ENCODE data around the gene GPR179. TPM values are rescaled to one million over a fixed set of nuclear protein-coding genes. Genes with fewer than 3 reads are reported as not detected.
"Not testable (repeated sequence)": the region's sequence is repeated elsewhere in the genome, so short reads cannot be mapped to it uniquely, and the experiment has no call there.

The GPR179 gene
- total and polyA plus RNA-seq, 2 donors, result 0.04 to 0.11 TPM

- Histone ChIP-seq H3K36me3 (ENCODE audit: insufficient read depth) (no peaks in the 10 kb centered on the region), H3K4me3 (ENCODE audit: low read depth, low read length) (no peak overlapping the region), H3K4me1 (ENCODE audit: insufficient read depth) (peaks cover 1% of the 10 kb centered on the region), H3K27ac (ENCODE audit: low read depth) (no peak overlapping the region)
- DNase-seq (ENCODE audit: extremely low spot score), result no peak
- 98% methylated on average over 1 of the region's 1 CpG for WGBS
Observed at GRCh38 chr17:38322897-38323296, 20.9 kb downstream of the GPR179 start.

GRCh38 chr17:38322156-38322779 is 21.5 kb downstream of the GPR179 start:
- Histone ChIP-seq H3K4me3 (ENCODE audit: low read depth, low read length) (no peak overlapping the region), H3K27ac (ENCODE audit: low read depth) (no peak overlapping the region), H3K4me1 (ENCODE audit: insufficient read depth) (peaks cover 1% of the 10 kb centered on the region), H3K36me3 (ENCODE audit: insufficient read depth) (no peaks in the 10 kb centered on the region)
- 25% methylated on average over 8 of the region's 8 CpGs for WGBS
- DNase-seq (ENCODE audit: extremely low spot score), result no peak

- DNase-seq (ENCODE audit: extremely low spot score), result peak; percentile 31
- no peak overlapping the region for H3K27ac ChIP-seq (ENCODE audit: low read depth)
- no peak overlapping the region for H3K4me3 ChIP-seq (ENCODE audit: low read depth, low read length)
- WGBS, result 83% methylated on average over 10 of the region's 10 CpGs
- H3K36me3 ChIP-seq (ENCODE audit: insufficient read depth), result no peaks in the 10 kb centered on the region
- H3K4me1 ChIP-seq (ENCODE audit: insufficient read depth), result peaks cover 1% of the 10 kb centered on the region
Observed at GRCh38 chr17:38320482-38320881, 23.3 kb downstream of the GPR179 start.

GRCh38 chr17:38317081-38317480 is 26.7 kb downstream of the GPR179 start:
- H3K27ac ChIP-seq (ENCODE audit: low read depth), result no peak overlapping the region
- no peak for DNase-seq (ENCODE audit: extremely low spot score)
- H3K36me3 ChIP-seq (ENCODE audit: insufficient read depth), result no peaks in the 10 kb centered on the region
- H3K4me3 ChIP-seq (ENCODE audit: low read depth, low read length), result no peak overlapping the region
- WGBS, result 69% methylated on average over 3 of the region's 3 CpGs
- peaks cover 1% of the 10 kb centered on the region for H3K4me1 ChIP-seq (ENCODE audit: insufficient read depth)

- peaks cover 2% of the 10 kb centered on the region for H3K36me3 ChIP-seq (ENCODE audit: insufficient read depth)
- no peak overlapping the region for H3K4me3 ChIP-seq (ENCODE audit: low read depth, low read length)
- no peak for DNase-seq (ENCODE audit: extremely low spot score)
- no peak overlapping the region for H3K27ac ChIP-seq (ENCODE audit: low read depth)
- WGBS, result 65% methylated on average over 3 of the region's 3 CpGs
- H3K4me1 ChIP-seq (ENCODE audit: insufficient read depth), result peaks cover 1% of the 10 kb centered on the region
Observed at GRCh38 chr17:38315497-38315896, 28.3 kb downstream of the GPR179 start.

GRCh38 chr17:38296834-38297517 is 46.8 kb downstream of the GPR179 start, which contains the start of gene MRPL45:
Gene MRPL45 (plus strand): TSS chr17:38297168. CDS start chr17:38297184, 16 bp downstream.
- not testable (repeated sequence) for H3K4me1 ChIP-seq (ENCODE audit: insufficient read depth); H3K27ac ChIP-seq (ENCODE audit: low read depth); H3K36me3 ChIP-seq (ENCODE audit: insufficient read depth)
- H3K4me3 ChIP-seq (ENCODE audit: low read depth, low read length), result peak within 1 kb of the TSS; percentile 31
- peak; percentile 92 for DNase-seq (ENCODE audit: extremely low spot score)
- under 1% methylated on average over 48 of the region's 48 CpGs for WGBS

- not testable (repeated sequence) for H3K4me1 ChIP-seq (ENCODE audit: insufficient read depth); H3K4me3 ChIP-seq (ENCODE audit: low read depth, low read length); H3K27ac ChIP-seq (ENCODE audit: low read depth); DNase-seq (ENCODE audit: extremely low spot score); H3K36me3 ChIP-seq (ENCODE audit: insufficient read depth)
- 67% methylated on average over 20 of the region's 21 CpGs for WGBS
Observed at GRCh38 chr17:38295602-38296365, 48.0 kb downstream of the GPR179 start.

- not testable (repeated sequence) for H3K4me3 ChIP-seq (ENCODE audit: low read depth, low read length); H3K4me1 ChIP-seq (ENCODE audit: insufficient read depth); DNase-seq (ENCODE audit: extremely low spot score); H3K27ac ChIP-seq (ENCODE audit: low read depth); H3K36me3 ChIP-seq (ENCODE audit: insufficient read depth)
- WGBS, result 93% methylated on average over 1 of the region's 1 CpG
Observed at GRCh38 chr17:38289760-38290159, 54.0 kb downstream of the GPR179 start.

GRCh38 chr17:38288217-38288827 is 55.4 kb downstream of the GPR179 start:
- WGBS, result 64% methylated on average over 12 of the region's 12 CpGs
- not testable (repeated sequence) for DNase-seq (ENCODE audit: extremely low spot score); H3K27ac ChIP-seq (ENCODE audit: low read depth); H3K4me1 ChIP-seq (ENCODE audit: insufficient read depth); H3K4me3 ChIP-seq (ENCODE audit: low read depth, low read length); H3K36me3 ChIP-seq (ENCODE audit: insufficient read depth)

GRCh38 chr17:38286501-38287091 is 57.2 kb downstream of the GPR179 start:
- H3K27ac ChIP-seq (ENCODE audit: low read depth); DNase-seq (ENCODE audit: extremely low spot score); H3K4me3 ChIP-seq (ENCODE audit: low read depth, low read length); H3K36me3 ChIP-seq (ENCODE audit: insufficient read depth); H3K4me1 ChIP-seq (ENCODE audit: insufficient read depth): not testable (repeated sequence)
- WGBS, result 12% methylated on average over 8 of the region's 11 CpGs

- not testable (repeated sequence) for H3K36me3 ChIP-seq (ENCODE audit: insufficient read depth); H3K27ac ChIP-seq (ENCODE audit: low read depth); H3K4me1 ChIP-seq (ENCODE audit: insufficient read depth); DNase-seq (ENCODE audit: extremely low spot score); H3K4me3 ChIP-seq (ENCODE audit: low read depth, low read length)
Observed at GRCh38 chr17:38285994-38286393, 57.8 kb downstream of the GPR179 start.

All from urinary bladder (tissue), 4 donors.